ENCODE measurements around the gene KAT6B.

- TF ChIP-seq CTCF (IDR thresholded peaks at IDR 0.05) (no peak), EP300 (IDR thresholded peaks at IDR 0.05) (no peak)
Observed at GRCh38 chr10:75037171-75038153, 211.1 kb downstream of the KAT6B start.
